ENCODE measurements around the gene DDX23.

DNA sequence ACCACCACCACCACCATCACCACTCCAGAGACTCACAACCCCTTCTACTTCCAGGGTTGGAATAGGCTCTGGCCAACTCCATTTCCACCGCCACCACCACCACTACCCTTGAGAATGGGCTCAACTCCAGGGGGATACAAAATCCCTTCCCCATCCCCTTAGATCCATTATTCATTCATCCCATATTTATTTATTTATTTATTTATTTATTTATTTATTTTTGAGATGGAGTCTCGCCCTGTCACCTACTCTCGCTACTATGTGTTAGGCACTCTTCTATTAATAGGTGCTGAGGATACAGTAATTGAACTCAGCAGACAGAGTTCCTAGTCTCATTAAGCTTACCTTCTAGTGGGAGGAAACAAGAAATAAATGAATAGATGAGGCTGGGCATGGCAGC lies 58.3 kb downstream of the DDX23 start:
- TF ChIP-seq, protein P1, sequence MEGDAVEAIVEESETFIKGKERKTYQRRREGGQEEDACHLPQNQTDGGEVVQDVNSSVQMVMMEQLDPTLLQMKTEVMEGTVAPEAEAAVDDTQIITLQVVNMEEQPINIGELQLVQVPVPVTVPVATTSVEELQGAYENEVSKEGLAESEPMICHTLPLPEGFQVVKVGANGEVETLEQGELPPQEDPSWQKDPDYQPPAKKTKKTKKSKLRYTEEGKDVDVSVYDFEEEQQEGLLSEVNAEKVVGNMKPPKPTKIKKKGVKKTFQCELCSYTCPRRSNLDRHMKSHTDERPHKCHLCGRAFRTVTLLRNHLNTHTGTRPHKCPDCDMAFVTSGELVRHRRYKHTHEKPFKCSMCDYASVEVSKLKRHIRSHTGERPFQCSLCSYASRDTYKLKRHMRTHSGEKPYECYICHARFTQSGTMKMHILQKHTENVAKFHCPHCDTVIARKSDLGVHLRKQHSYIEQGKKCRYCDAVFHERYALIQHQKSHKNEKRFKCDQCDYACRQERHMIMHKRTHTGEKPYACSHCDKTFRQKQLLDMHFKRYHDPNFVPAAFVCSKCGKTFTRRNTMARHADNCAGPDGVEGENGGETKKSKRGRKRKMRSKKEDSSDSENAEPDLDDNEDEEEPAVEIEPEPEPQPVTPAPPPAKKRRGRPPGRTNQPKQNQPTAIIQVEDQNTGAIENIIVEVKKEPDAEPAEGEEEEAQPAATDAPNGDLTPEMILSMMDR (conservative IDR thresholded peaks at IDR 0.05) = no peak
- TF ChIP-seq ZFX (IDR thresholded peaks at IDR 0.05) = no peak

Data from C4-2B (cell line).